K562 (cell line): Measurements from ENCODE around the gene SMNDC1. TPM values are rescaled to one million over a fixed set of nuclear protein-coding genes. Genes with fewer than 3 reads are reported as not detected.

Source experiments
- ATAC-seq: fragments of 200-7000 bp; cut with Tn5 transposase; 3 replicates; pipeline ENCODE4 v1.9.1; 2020; ENCODE audit warnings: moderate library complexity
- BruUV-seq: library from RNA; stranded (reverse); fragments of 400-500 nt; replicated peaks from 2 replicates; lab custom pipeline; 2021; lab: Mats Ljungman, UMichigan
- CTCF ChIA-PET: fragments of 300-600 bp; formaldehyde crosslinking; extraction: SDS; loops from one replicate; lab custom pipeline; 2021; ENCODE audit warnings: low intra/inter-chr PET ratio; lab: Yijun Ruan, JAX
- POLR2A ChIA-PET: fragments of 300-600, 350-650 bp; sonication (Branson Sonifier 250); formaldehyde crosslinking; extraction: SDS; loops from one replicate; lab custom pipeline; 2021; ENCODE audit warnings: antibody characterized with exemption, inconsistent platforms; lab: Yijun Ruan, JAX
- DNase-seq, 4 experiments: peaks; one replicate each; pipeline versions ENCODE4 v3.0.0 to v3.0.0-alpha.2; 2011 to 2018; ENCODE audit warnings: low spot score in 3 of 4, mixed read lengths in 3 of 4; ENCODE audit errors: extremely low read depth in 1 of 4
- FAIRE-seq: peaks from 2 replicates; lab custom pipeline; 2011; peaks lifted over from hg19 to GRCh38; lab: Jason Lieb, UNC
- H2AFZ ChIP-seq: 2 replicates; pipeline ENCODE4 v1.6.0; 2011; ENCODE audit warnings: low read depth, low read length, control low read depth, inconsistent platforms
- H3K27ac ChIP-seq: fragments of 200-600 bp; 3 replicates; pipeline ENCODE4 v1.8.0; 2011; ENCODE audit warnings: low read depth, mild to moderate bottlenecking, control low read depth, inconsistent platforms, low read length, moderate library complexity, mixed read lengths; ENCODE audit errors: extremely low read depth
- H3K27me3 ChIP-seq, 2 experiments: fragments of 300-600 bp in 1 of 2; 2 replicates in 1 of 2; 3 replicates in 1 of 2; pipeline versions ENCODE4 v1.6.0 to v1.8.0; 2011; ENCODE audit warnings: inconsistent platforms in 2 of 2, low read length in 2 of 2, mild to moderate bottlenecking in 1 of 2, mixed read lengths in 1 of 2, moderate library complexity in 1 of 2; ENCODE audit not compliant: control insufficient read depth in 2 of 2, insufficient read depth in 2 of 2
- H3K36me3 ChIP-seq: fragments of 300-600 bp; 3 replicates; pipeline ENCODE4 v1.8.0; 2011; ENCODE audit warnings: mild to moderate bottlenecking, low read length, inconsistent platforms; ENCODE audit not compliant: control insufficient read depth, insufficient read depth
- H3K4me1 ChIP-seq, 2 experiments: fragments of 200-600 bp in 1 of 2; replicated peaks in 1 of 2; 2 replicates in 1 of 2; 3 replicates in 1 of 2; pipeline versions ENCODE4 v1.5.1 to v1.8.0; 2011; ENCODE audit warnings: inconsistent platforms in 2 of 2, low read length in 2 of 2, mild to moderate bottlenecking in 1 of 2, mixed read lengths in 1 of 2, moderate library complexity in 1 of 2; ENCODE audit not compliant: control insufficient read depth in 2 of 2, insufficient read depth in 2 of 2
- H3K4me2 ChIP-seq: 2 replicates; pipeline ENCODE4 v1.6.1; 2011; ENCODE audit warnings: low read length, control low read depth, inconsistent platforms, mixed read lengths; ENCODE audit not compliant: insufficient read depth
- H3K4me3 ChIP-seq: fragments of 200-600 bp; sonication (generic), shearing (Covaris generic); 2 replicates; pipeline ENCODE4 v1.5.1; 2016; ENCODE audit warnings: control low read depth, inconsistent platforms
- H3K79me2 ChIP-seq: fragments of 200-600 bp; 3 replicates; pipeline ENCODE4 v1.8.0; 2011; ENCODE audit warnings: low read length, inconsistent platforms; ENCODE audit not compliant: control insufficient read depth, insufficient read depth
- H3K9ac ChIP-seq, 2 experiments: 2 replicates each; pipeline versions ENCODE4 v1.6.0 to v1.6.1; 2011; ENCODE audit warnings: low read depth in 2 of 2, low read length in 2 of 2, control low read depth in 1 of 2, inconsistent platforms in 1 of 2, mild to moderate bottlenecking in 1 of 2, mixed read lengths in 1 of 2; ENCODE audit not compliant: insufficient read depth in 1 of 2
- H3K9me1 ChIP-seq: one replicate; pipeline ENCODE4 v1.6.0; 2011; ENCODE audit warnings: inconsistent platforms, mild to moderate bottlenecking, low read length, moderate library complexity; ENCODE audit not compliant: control insufficient read depth, insufficient read depth
- H3K9me3 ChIP-seq: replicated peaks from 2 replicates; pipeline ENCODE4 v1.5.1; 2011; ENCODE audit warnings: low read depth, low read length, inconsistent platforms; ENCODE audit not compliant: control insufficient read depth, insufficient read depth
- H4K20me1 ChIP-seq: replicated peaks from 2 replicates; pipeline ENCODE4 v1.6.1; 2011; ENCODE audit warnings: low read length, inconsistent platforms, mixed read lengths; ENCODE audit not compliant: control insufficient read depth, insufficient read depth
- ATF1 ChIP-seq, 2 experiments: fragments of 450-650 bp in 1 of 2; IDR thresholded peaks; 2 replicates each; pipeline ENCODE4 v1.6.1; 2016; ENCODE audit warnings: missing compliant biosample characterization in 1 of 2, missing genetic modification characterization in 1 of 2
- ATF7 ChIP-seq: fragments of 450-650 bp; IDR thresholded peaks from 2 replicates; pipeline ENCODE4 v1.7.1; 2014; ENCODE audit warnings: mild to moderate bottlenecking, moderate library complexity
- HLTF ChIP-seq: fragments of 450-650 bp; IDR thresholded peaks from 2 replicates; pipeline ENCODE4 v1.6.1; 2016
- ZNF143 ChIP-seq: sonication (generic); formaldehyde crosslinking; IDR thresholded peaks from 2 replicates; pipeline ENCODE4 v1.9.0; 2022; ENCODE audit warnings: mild to moderate bottlenecking, missing genetic modification reagents
- WGBS: fragments of 100-300 bp; shearing (Covaris generic); methylation state at CpG from one replicate; pipeline ENCODE4 v1.1.6; 2016; ENCODE audit warnings: low coverage, mixed read lengths; ENCODE audit not compliant: insufficient coverage; ENCODE audit errors: missing lambda C conversion rate; 5-methylcytosine and 5-hydroxymethylcytosine counted together
- in situ Hi-C: fragments of 300-500 bp; cut with MboI; formaldehyde crosslinking; loops from 4 replicates; pipeline ENCODE4 v1.15.0; 2018; ENCODE audit warnings: inconsistent platforms, mixed read lengths
- intact Hi-C: fragments of 100-400 bp; cut with micrococcal nuclease; formaldehyde crosslinking; loops from 2 replicates; pipeline ENCODE4 v1.14.2; 2022
- polyA plus RNA-seq, 8 experiments: library from polyadenylated mRNA; depleted of rRNA in 4 of 8; stranded (reverse) in 5 of 8; unstranded in 3 of 8; fragments of >200 nt; fragmentation: Nextera tagmentation in 2 of 8; fragmentation: Illumina TruSeq in 1 of 8; extraction: Ambion mirVana in 2 of 8; extraction: Trizol in 1 of 8; gene quantifications; 2 replicates each; pipeline versions ENCODE4 v1.2.1 to v1.2.3, GENCODE V29; 2011 to 2014; ENCODE audit warnings: inconsistent platforms in 1 of 8, missing spikeins in 1 of 8
- total RNA-seq, 7 experiments: library from RNA; depleted of rRNA in 6 of 7; stranded (reverse); fragments of >200 nt in 6 of 7; fragmentation: Illumina TruSeq in 2 of 7; extraction: Trizol in 2 of 7; gene quantifications; 2 replicates each; pipeline versions ENCODE4 v1.2.1 to v1.2.3, GENCODE V29; 2011 to 2021; ENCODE audit warnings: low replicate concordance in 1 of 7
- TF ChIP-seq, protein P1 (sequence below): fragments of 250-450 bp; sonication (Bioruptor Pico); IDR thresholded peaks from 2 replicates; pipeline ENCODE4 v1.5.0; 2020; ENCODE audit warnings: mild to moderate bottlenecking, borderline replicate concordance
- TF ChIP-seq, protein P2 (sequence below), 2 experiments: fragments of 450-650 bp in 1 of 2; sonication (generic) in 1 of 2; formaldehyde crosslinking in 1 of 2; IDR thresholded peaks in 1 of 2; conservative IDR thresholded peaks in 1 of 2; 2 replicates each; pipeline versions ENCODE4 v1.6.1 to v1.8.1; 2016 to 2023; ENCODE audit warnings: mild to moderate bottlenecking in 2 of 2, moderate library complexity in 2 of 2, inconsistent platforms in 1 of 2, missing genetic modification reagents in 1 of 2

The SMNDC1 gene
- total and polyA plus RNA-seq, 9 of the 15 experiments (the other 6 are each of a cell fraction or from before 2014, with no cell fraction given): 6.8 to 35.8 (median 12.3) TPM

GRCh38 chr10:110343947-110344346 lies 39.2 kb upstream of the SMNDC1 start:
- Histone ChIP-seq H3K4me2 (no peak overlapping the region), H3K27ac (no peak overlapping the region), H3K36me3 (no peaks in the 10 kb centered on the region), H3K9ac (no peak overlapping the region), H3K9me3 (no peaks in the 10 kb centered on the region), H3K9me1 (no peaks in the 10 kb centered on the region), H3K79me2 (no peaks in the 10 kb centered on the region), H3K27me3 (peaks cover 14 to 47% of the 10 kb centered on the region in 2 experiments; a peak in 3 of 5 replicates), H2AFZ (no peak overlapping the region), H3K4me1 (no peaks in the 10 kb centered on the region)
- DNase-seq: no peak
- POLR2A ChIA-PET: no interaction called here
- no peak for FAIRE-seq
- in situ Hi-C loops (no loop called here), intact Hi-C loops (no loop called here)
- WGBS: 0% methylated on average over 5 of the region's 5 CpGs
- CTCF ChIA-PET: no interaction called here
- no peak for ATAC-seq
- TF ChIP-seq ATF7 (peak; percentile 26; the same call in 1 of the 2 replicates), HLTF (no peak), ZNF143 (CRISPR knock-in tag) (no peak), ATF1 (CRISPR knock-in tag; IDR thresholded peaks at IDR 0.05) (no peak), ATF1 (tag; IDR thresholded peaks at IDR 0.05) (peak; percentile 31; the same call in 1 of the 2 replicates)
- TF ChIP-seq, protein P1, sequence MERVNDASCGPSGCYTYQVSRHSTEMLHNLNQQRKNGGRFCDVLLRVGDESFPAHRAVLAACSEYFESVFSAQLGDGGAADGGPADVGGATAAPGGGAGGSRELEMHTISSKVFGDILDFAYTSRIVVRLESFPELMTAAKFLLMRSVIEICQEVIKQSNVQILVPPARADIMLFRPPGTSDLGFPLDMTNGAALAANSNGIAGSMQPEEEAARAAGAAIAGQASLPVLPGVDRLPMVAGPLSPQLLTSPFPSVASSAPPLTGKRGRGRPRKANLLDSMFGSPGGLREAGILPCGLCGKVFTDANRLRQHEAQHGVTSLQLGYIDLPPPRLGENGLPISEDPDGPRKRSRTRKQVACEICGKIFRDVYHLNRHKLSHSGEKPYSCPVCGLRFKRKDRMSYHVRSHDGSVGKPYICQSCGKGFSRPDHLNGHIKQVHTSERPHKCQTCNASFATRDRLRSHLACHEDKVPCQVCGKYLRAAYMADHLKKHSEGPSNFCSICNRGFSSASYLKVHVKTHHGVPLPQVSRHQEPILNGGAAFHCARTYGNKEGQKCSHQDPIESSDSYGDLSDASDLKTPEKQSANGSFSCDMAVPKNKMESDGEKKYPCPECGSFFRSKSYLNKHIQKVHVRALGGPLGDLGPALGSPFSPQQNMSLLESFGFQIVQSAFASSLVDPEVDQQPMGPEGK (CRISPR knock-in tag): no peak
- TF ChIP-seq, protein P2, sequence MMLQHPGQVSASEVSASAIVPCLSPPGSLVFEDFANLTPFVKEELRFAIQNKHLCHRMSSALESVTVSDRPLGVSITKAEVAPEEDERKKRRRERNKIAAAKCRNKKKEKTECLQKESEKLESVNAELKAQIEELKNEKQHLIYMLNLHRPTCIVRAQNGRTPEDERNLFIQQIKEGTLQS (IDR thresholded peaks at IDR 0.05): peak; percentile 35; the same call in 1 of the 2 replicates
- TF ChIP-seq, protein P2 (CRISPR knock-in tag; conservative IDR thresholded peaks at IDR 0.05): no peak
- TF ChIP-seq, all 486 proteins: peak for 3
- H3K4me3 ChIP-seq: no peak overlapping the region
- H4K20me1 ChIP-seq: no peaks in the 10 kb centered on the region
- no TSS peak for BruUV-seq
